DND-41 (cell line): ENCODE results near the gene TMEFF2.

Experiments
- CTCF ChIP-seq: IDR thresholded peaks from 2 replicates; pipeline ENCODE4 v1.5.1; 2012; ENCODE audit warnings: borderline replicate concordance, low read length, moderate library complexity, mild to moderate bottlenecking; ENCODE audit not compliant: poor library complexity, severe bottlenecking; ENCODE audit errors: extremely low read depth
- EZH2 ChIP-seq: IDR thresholded peaks from 3 replicates; pipeline ENCODE4 v1.6.1; 2012; ENCODE audit warnings: borderline replicate concordance, low read depth, mild to moderate bottlenecking, moderate library complexity, low read length, inconsistent platforms; ENCODE audit not compliant: severe bottlenecking

- TF ChIP-seq CTCF (no peak), EZH2 (no peak)
These were observed 107.3 kb downstream of the TMEFF2 start for GRCh38 chr2:192087398-192087958.
